Anterior cingulate cortex (tissue), 58 donors: ENCODE data around the gene CLCNKA.

Experiments used
- DNase-seq, 58 donors: peaks; one replicate each; lab custom pipeline; 2025; lab: John Stamatoyannopoulos, UW

Gene CLCNKA

GRCh38 chr1:16073490-16074119 is 51.8 kb downstream of the CLCNKA start, which contains the start of gene FAM131C:
Gene FAM131C (minus strand): TSS chr1:16073651. CDS start chr1:16073442, 209 bp downstream.
- peak in 5 of 58 donors; percentile 15 to 35 (median 28) for DNase-seq

- DNase-seq: no peak
These were observed 52.4 kb downstream of the CLCNKA start for GRCh38 chr1:16074217-16074616.

- DNase-seq: peak in 30 of 58 donors; percentile 5 to 59 (median 25)
These were observed 53.6 kb downstream of the CLCNKA start for GRCh38 chr1:16075337-16076030.

GRCh38 chr1:16076031-16076864 is 54.4 kb downstream of the CLCNKA start:
- peak in 3 of 58 donors; percentile 16 to 39 (median 34) for DNase-seq

GRCh38 chr1:16076865-16077238 is 55.0 kb downstream of the CLCNKA start:
- no peak for DNase-seq

- no peak for DNase-seq
These were observed 55.8 kb downstream of the CLCNKA start for GRCh38 chr1:16077406-16078245.

GRCh38 chr1:16078925-16079656 is 57.3 kb downstream of the CLCNKA start:
- DNase-seq: peak in 55 of 58 donors; percentile 16 to 81 (median 52)

- no peak for DNase-seq
These were observed 58.8 kb downstream of the CLCNKA start for GRCh38 chr1:16080422-16081150.

GRCh38 chr1:16081636-16082035 is 59.8 kb downstream of the CLCNKA start:
- no peak for DNase-seq

GRCh38 chr1:16082283-16083038 is 60.6 kb downstream of the CLCNKA start:
- peak in 5 of 58 donors; percentile 21 to 40 (median 26) for DNase-seq

GRCh38 chr1:16083486-16083885 is 61.6 kb downstream of the CLCNKA start:
- no peak for DNase-seq
